ENCODE data around the gene LRCH1.

DNA sequence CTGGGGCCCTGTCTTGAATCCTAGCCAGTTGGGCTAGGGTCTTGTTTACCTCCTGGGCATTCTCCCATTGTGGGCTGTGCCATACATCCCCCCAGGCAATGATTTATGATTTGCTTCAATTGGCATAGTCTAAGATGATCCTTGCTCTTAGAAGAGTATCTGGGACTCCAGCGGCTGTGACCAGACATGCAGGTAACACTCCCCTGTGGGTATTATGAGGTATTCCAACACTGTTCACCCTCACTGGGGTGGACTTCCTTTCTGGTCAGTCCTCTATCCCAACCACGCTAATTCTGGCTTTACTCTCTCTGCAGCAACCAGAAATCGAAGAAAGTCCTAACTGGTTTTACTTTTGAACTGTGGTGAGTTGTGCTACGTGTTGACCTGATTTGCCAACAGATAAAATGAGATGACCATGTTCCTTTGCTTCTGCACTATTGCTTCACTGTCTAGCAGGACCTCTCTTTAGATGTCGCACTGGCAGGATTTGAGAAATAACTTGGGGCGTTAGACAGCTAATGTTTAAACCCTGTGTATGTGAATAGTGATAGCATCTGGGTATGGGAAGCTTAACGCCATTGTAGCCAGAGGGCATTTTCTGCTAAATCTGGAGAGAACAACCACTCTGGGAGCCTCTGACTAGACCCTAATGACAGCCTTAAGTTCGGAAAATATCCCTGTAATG lies 6.7 kb upstream of the LRCH1 start:
- no peak for TF ChIP-seq EZH2 (IDR thresholded peaks at IDR 0.05; ENCODE audit: borderline replicate concordance, low read depth, low read length, severe bottlenecking)
- TF ChIP-seq, protein P1, sequence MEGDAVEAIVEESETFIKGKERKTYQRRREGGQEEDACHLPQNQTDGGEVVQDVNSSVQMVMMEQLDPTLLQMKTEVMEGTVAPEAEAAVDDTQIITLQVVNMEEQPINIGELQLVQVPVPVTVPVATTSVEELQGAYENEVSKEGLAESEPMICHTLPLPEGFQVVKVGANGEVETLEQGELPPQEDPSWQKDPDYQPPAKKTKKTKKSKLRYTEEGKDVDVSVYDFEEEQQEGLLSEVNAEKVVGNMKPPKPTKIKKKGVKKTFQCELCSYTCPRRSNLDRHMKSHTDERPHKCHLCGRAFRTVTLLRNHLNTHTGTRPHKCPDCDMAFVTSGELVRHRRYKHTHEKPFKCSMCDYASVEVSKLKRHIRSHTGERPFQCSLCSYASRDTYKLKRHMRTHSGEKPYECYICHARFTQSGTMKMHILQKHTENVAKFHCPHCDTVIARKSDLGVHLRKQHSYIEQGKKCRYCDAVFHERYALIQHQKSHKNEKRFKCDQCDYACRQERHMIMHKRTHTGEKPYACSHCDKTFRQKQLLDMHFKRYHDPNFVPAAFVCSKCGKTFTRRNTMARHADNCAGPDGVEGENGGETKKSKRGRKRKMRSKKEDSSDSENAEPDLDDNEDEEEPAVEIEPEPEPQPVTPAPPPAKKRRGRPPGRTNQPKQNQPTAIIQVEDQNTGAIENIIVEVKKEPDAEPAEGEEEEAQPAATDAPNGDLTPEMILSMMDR (IDR thresholded peaks at IDR 0.05; ENCODE audit: borderline replicate concordance, extremely low read depth, low read length, poor library complexity, severe bottlenecking) = no peak
